CD4-positive, alpha-beta T cell treated with Interferon alpha-2 for 1 hour (primary cell): ENCODE results near the gene OR4B1.

ENCODE experiments used
- DNase-seq, 2 donors: peaks; one replicate each; pipeline ENCODE4 v3.0.0-alpha.2; 2020 to 2022

The OR4B1 gene

DNA sequence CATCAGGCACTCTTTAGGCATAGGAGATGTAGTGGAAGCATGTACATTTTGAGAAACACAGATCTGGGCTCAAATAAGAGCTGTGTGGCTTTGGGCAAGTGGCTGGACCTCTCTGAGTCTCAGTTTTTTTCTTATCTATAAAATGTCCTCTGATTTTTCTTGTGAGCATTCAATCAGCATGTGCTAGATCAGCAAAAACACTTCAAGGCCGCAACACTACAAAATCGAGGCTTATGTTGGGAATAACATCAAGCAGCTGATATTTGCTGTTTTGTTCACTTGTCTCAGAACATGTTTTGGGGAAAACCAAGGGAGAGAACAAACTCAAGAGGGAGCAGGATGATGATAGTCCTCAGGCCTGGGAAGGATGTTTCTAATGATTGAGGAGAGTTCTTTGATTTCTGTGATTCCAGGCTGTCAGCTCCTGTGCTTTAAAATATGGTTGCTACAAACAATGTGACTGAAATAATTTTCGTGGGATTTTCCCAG is 46.9 kb downstream of the OR4B1 start, which contains the start of gene OR4X1:
OR4X1 (plus strand) TSS at position 439 of the 489 bp plus-strand sequence; CDS start at position 439, 0 bp downstream.
- no peak for DNase-seq
